NCI-H2107 (cell line): ENCODE data around the gene CSMD2.

Experiments
- DNase-seq: peaks from one replicate; lab custom pipeline; 2025; lab: John Stamatoyannopoulos, UW

Gene CSMD2

DNA sequence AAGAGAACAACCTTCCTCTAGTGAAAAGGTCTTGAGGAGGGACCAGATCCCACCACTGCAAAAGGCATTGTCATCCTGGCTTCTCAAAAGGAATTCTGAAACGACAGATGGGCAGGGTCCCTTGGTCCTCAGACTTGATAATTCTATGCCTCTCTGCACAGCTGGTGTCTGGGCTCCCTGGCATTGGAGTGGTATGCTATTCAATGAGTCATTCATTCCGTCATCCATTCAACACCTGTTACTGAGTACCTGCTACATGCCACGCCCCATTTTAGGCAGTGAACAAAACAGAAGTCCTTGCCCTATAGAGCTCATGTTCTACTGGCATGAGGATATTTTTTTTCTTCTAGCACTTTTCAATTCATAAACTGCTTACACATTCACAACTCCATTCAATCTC lies 347.0 kb downstream of the CSMD2 start:
- DNase-seq, result no peak

- no peak for DNase-seq
These were observed 350.0 kb downstream of the CSMD2 start for GRCh38 chr1:33815061-33815460.

- no peak for DNase-seq
These were observed 350.9 kb downstream of the CSMD2 start for GRCh38 chr1:33814166-33814565.

DNA sequence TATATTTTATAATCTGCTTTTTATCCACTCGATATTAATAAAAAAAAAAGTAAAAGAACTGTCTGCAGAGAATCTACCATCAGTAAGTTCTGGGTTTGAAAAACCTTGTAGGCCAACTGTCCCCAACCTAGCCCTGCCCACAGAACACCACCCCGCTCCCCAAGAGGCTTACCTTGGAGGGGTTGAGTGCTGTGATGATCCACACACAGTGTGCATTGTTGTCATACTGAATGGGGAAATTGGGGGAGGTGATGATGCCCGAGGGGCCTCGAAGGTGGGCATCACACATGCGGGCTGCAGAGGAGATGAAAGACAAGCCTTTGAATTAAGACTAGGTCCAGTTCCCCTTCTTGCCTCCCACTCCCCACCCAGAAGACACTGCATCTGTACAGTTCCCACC lies 354.5 kb downstream of the CSMD2 start:
- DNase-seq, result no peak

- DNase-seq, result no peak
These were observed 359.0 kb downstream of the CSMD2 start for GRCh38 chr1:33805988-33806387.

GRCh38 chr1:33802268-33802667 lies 362.8 kb downstream of the CSMD2 start:
- no peak for DNase-seq

- no peak for DNase-seq
These were observed 367.2 kb downstream of the CSMD2 start for GRCh38 chr1:33797849-33798248.

DNA sequence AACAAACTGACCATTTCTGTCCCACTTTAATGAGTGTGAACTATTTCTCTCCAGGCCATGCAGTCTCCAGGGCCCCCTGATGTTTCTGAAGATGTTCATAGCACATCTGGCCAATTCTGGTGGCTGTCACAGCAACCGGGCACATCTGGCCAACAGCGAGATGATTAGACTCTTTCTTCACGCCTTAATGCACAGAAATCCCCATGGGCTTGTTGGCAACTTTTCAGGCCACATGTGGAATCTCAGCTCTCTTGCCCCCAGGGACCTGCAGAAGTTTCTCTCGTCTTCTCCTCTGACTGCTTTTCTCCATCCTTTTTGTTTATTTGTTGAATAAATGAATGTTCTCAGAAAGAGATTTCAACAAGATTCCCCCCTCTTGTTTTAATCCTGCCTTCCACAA lies 372.4 kb downstream of the CSMD2 start:
- no peak for DNase-seq

- no peak for DNase-seq
These were observed 372.8 kb downstream of the CSMD2 start for GRCh38 chr1:33792216-33792615.

DNA sequence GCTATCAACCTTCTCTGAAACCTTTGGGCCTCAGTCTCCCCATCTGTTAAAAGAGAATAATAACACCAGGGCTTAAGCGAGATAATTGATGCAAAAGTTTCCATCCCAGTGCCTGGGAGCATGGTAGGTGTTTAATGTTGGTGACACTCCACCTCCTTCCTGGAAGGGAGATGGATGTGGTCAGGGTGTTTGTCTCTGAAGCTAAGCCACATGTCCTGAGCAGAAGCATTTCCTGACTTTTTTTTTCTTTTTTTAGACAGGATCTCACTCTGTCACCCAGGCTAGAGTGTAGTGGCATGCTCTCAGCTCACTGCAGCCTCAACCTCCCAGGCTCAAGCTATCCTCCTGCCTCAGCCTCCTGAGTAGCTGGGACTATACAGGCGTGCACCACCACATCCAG lies 373.8 kb downstream of the CSMD2 start:
- no peak for DNase-seq

GRCh38 chr1:33790577-33790976 lies 374.5 kb downstream of the CSMD2 start:
- DNase-seq, result no peak

DNA sequence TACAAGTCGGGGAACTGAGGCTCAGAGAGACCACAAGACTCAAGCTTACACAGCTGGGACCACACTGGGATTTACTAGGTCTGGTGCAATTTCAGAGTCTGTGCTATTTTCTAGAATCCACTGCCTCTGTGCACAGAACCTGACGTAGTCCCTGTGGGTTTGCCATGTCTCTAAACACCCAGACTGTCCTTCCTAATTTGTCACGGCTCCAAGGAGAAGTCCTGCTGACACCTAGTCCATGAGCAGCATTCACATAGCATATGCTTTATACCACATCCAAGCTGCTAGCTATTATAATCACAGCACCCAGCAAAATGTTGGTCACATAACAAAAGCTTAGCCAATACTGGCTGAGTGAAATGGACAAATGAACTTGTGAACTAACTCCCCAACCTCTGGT lies 380.2 kb downstream of the CSMD2 start:
- DNase-seq, result no peak

- DNase-seq, result no peak
These were observed 382.3 kb downstream of the CSMD2 start for GRCh38 chr1:33782776-33783175.

DNA sequence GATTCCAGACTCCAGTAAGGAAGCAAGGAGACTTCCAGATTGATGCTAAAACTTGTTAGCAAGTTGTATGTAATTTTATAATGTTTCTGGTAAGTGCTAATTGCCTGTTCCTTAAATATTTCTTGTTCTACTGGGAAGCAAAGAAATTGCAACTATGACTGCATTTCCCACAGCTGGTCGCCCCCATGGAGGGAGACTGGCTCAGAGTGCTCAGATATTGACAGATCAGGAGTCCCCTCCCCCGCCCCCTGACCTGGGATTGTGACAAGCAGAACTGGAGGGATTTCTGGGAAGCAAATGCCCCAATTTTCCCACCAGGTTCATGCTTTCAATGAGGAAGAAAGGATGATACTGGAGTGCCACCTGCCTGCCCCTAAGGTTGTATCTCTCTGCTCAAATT lies 383.4 kb downstream of the CSMD2 start:
- DNase-seq, result no peak

DNA sequence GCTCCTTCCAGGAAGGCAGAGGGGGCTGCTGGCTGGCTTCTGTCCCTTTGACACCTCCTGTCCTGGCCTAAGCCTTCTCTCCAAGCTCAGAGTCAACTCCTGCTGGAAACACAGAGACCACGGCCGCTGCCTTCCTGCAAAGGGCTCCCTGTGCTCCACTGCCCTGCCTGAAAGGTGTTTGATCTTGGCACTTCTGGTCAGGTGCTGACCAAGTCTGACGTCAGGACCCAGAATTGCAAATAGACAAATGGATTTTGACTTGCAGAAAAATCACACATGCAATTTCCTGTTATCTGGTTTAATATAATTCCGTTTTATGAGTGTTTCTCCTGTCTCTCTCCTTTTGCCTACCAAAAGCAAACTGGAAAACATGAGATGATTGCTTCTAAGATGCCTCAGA lies 387.7 kb downstream of the CSMD2 start:
- no peak for DNase-seq

GRCh38 chr1:33768821-33769220 lies 396.2 kb downstream of the CSMD2 start:
- DNase-seq, result no peak

- DNase-seq, result no peak
These were observed 396.9 kb downstream of the CSMD2 start for GRCh38 chr1:33768106-33768505.

- DNase-seq, result no peak
These were observed 400.9 kb downstream of the CSMD2 start for GRCh38 chr1:33764149-33764548.

GRCh38 chr1:33763406-33763805 lies 401.6 kb downstream of the CSMD2 start:
- DNase-seq, result no peak

- no peak for DNase-seq
These were observed 402.1 kb downstream of the CSMD2 start for GRCh38 chr1:33762962-33763361.

DNA sequence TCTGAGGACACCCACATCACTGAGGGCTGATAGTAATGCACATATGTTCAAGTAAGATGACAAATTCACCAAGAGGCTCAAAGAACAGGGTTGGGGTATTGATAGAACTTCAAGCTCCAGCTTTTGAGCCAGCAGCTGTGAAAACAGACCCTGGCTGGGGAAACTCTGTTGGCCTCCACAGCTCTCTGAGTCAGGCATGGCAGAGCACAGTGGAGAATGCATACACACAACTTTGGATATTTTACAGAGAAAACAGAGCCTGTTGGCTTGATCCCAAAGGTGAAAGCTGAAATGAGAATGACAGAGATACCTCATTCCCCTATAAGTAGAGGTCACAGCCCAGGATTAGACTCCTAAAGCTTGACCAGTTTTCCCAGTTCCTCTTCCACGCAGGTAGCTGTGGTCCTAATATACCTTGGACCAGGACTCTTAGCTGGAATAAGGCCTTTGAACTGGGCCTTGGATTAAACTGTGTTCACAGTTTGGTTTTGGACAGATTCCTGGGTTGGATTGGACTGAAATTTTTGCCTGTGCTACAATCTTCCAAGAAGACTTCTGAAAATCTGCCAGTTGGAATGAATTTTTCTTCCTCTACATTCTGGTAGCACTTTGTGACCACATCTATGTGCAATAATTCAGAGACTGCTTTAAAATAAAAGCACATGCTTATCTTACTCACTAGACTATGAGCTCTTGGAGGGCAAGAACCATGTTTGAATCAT lies 402.8 kb downstream of the CSMD2 start:
- no peak for DNase-seq

DNA sequence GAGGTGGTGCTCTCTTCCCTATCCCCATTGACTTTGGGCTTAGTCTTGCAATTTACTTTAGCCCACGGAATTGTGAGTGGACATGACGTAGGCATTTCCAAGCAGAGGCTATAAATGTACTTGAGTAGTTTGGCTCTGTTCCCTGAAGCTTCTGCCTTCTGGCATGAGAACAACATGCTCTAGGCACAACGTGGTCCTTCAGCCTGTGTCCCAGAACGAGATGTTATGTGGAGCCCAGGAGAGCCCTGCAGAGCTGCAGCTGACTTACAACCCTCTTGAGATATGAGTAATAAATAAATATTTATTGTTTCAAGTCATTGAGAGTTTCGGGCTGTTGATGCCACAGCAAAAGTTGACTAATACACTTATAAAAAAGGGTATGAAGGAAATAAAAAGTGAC lies 406.3 kb downstream of the CSMD2 start:
- no peak for DNase-seq

DNA sequence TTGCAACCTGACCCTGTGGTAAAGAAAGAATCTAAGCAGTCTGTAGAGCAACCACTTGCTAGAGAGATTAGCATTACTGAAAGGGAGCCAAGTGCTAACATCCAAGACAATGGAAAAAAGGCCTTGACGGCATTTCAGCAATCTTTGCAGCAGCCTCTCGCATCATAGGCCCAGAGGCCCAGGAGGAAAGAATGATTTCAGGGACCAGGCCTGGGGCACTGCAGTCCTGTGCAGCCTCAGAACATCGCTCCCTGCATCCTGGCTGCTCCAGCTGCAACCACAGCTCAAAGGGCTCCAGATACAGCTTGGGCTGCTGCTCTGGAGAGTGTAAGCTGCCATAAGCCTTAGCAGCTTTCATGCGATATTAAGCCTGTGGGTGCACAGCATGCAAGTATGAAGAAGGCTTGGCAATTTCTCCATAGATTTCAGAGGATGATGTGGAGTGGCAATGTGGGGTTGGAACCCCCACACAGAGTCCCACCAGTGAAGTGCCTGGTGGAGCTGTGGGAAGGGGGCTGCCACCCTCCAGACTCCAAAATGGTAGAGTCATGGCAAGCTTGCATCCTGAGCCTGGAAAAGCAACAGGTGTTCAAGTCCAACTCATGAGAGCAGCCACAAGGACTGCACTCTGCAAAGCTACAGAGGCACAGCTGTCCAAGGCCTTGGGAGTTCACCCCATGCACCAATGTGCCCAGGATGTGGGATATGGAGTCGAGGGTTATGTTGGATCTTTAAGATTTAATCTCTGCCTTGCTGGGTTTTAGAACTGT lies 411.8 kb downstream of the CSMD2 start:
- DNase-seq, result no peak

DNA sequence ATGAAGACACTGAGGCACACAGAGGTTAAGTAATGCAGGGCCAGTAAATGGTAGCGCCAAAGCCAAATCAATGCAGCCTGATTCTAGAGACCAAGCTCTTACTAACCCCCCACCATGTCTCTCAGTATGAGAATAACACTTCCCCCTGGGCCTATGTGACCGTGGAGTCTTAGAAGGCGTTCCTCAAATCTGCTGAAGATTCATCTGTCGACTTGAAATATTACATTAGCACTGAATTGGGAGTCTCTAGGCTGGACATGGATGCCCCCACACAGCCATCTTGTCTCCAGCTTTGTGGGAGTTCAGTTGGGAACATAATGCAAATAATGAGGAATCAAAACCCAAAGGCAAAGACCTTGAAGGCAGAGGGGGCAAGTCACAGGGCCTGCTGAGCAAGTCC lies 419.1 kb downstream of the CSMD2 start:
- no peak for DNase-seq
